Measurements from ENCODE around the gene ANGEL1. TPM values are rescaled to one million over a fixed set of nuclear protein-coding genes. Genes with fewer than 3 reads are reported as not detected.

ANGEL1 gene
- total RNA-seq, 1 donor from 2014 or later: 20.1 TPM

- no peak for DNase-seq (ENCODE audit: extremely low read depth, low read depth, low spot score)
Observed at GRCh38 chr14:76780360-76780759, 32.3 kb downstream of the ANGEL1 start.

- no peak for DNase-seq (ENCODE audit: extremely low read depth, low read depth, low spot score)
Observed at GRCh38 chr14:76780058-76780345, 32.7 kb downstream of the ANGEL1 start.

- DNase-seq (ENCODE audit: extremely low read depth, low read depth, low spot score): no peak
Observed at GRCh38 chr14:76779221-76780057, 33.2 kb downstream of the ANGEL1 start.

- no peak for DNase-seq (ENCODE audit: extremely low read depth, low read depth, low spot score)
Observed at GRCh38 chr14:76778546-76779215, 34.0 kb downstream of the ANGEL1 start.

GRCh38 chr14:76777721-76778120 lies 35.0 kb downstream of the ANGEL1 start:
- no peak for DNase-seq (ENCODE audit: extremely low read depth, low read depth, low spot score)

- no peak for DNase-seq (ENCODE audit: extremely low read depth, low read depth, low spot score)
Observed at GRCh38 chr14:76776428-76777251, 36.0 kb downstream of the ANGEL1 start.

- no peak for DNase-seq (ENCODE audit: extremely low read depth, low read depth, low spot score)
Observed at GRCh38 chr14:76775695-76776427, 36.8 kb downstream of the ANGEL1 start.

- DNase-seq (ENCODE audit: extremely low read depth, low read depth, low spot score): no peak
Observed at GRCh38 chr14:76774821-76775694, 37.6 kb downstream of the ANGEL1 start.

GRCh38 chr14:76773956-76774820 lies 38.5 kb downstream of the ANGEL1 start:
- DNase-seq (ENCODE audit: extremely low read depth, low read depth, low spot score): no peak

- DNase-seq (ENCODE audit: extremely low read depth, low read depth, low spot score): no peak
Observed at GRCh38 chr14:76773188-76773885, 39.3 kb downstream of the ANGEL1 start.

- no peak for DNase-seq (ENCODE audit: extremely low read depth, low read depth, low spot score)
Observed at GRCh38 chr14:76772300-76773187, 40.1 kb downstream of the ANGEL1 start.

GRCh38 chr14:76771437-76771980 lies 41.2 kb downstream of the ANGEL1 start:
- DNase-seq (ENCODE audit: extremely low read depth, low read depth, low spot score): no peak

- DNase-seq (ENCODE audit: extremely low read depth, low read depth, low spot score): no peak
Observed at GRCh38 chr14:76770521-76771436, 41.9 kb downstream of the ANGEL1 start.

- no peak for DNase-seq (ENCODE audit: extremely low read depth, low read depth, low spot score)
Observed at GRCh38 chr14:76769636-76770292, 42.9 kb downstream of the ANGEL1 start.

GRCh38 chr14:76768671-76769500 lies 43.8 kb downstream of the ANGEL1 start:
- no peak for DNase-seq (ENCODE audit: extremely low read depth, low read depth, low spot score)
